ENCODE results near the gene XPA. TPM values are rescaled to one million over a fixed set of nuclear protein-coding genes. Genes with fewer than 3 reads are reported as not detected.
"Not testable (repeated sequence)": the region's sequence is repeated elsewhere in the genome, so short reads cannot be mapped to it uniquely, and the experiment has no call there.

Gene XPA
- polyA plus RNA-seq, 2 of the 4 experiments (the other 2 are of a cell fraction), result 8.0 to 14.0 TPM

GRCh38 chr9:97703437-97704344 lies 6.6 kb upstream of the XPA start:
- ChIA-PET CTCF (interaction anchor here (0.6 to 11.8 kb wide), 5 partner anchors 12 to 220 kb away, joined by 3 to 98 read pairs (median 3); no protein-coding TSS in a partner anchor), POLR2A (interaction anchor here (2.6 kb wide), 1 partner anchor 219 kb away, joined by 14 read pairs; the partner anchor contains the start of gene TRMO)
- no peaks in the 10 kb centered on the region for H3K9me3 ChIP-seq
- peak overlapping the region; percentile 63 for H3K4me2 ChIP-seq
- peak; percentile 50 to 70 for DNase-seq (ENCODE audit: low read depth in 1 of 2, low spot score in 1 of 2)
- TF ChIP-seq TFCP2L1 (CRISPR knock-in tag; IDR thresholded peaks at IDR 0.05), result no peak
- TF ChIP-seq FOSL2 (IDR thresholded peaks at IDR 0.05), result peak; percentile 53
- peak; percentile 73 for TF ChIP-seq FOSL2 (CRISPR knock-in tag; IDR thresholded peaks at IDR 0.05)
- no peak for TF ChIP-seq HOXB5 (CRISPR knock-in tag; IDR thresholded peaks at IDR 0.05)
- no peak for TF ChIP-seq PBX3 (IDR thresholded peaks at IDR 0.05)
- no peak for TF ChIP-seq HES2 (IDR thresholded peaks at IDR 0.05)
- TF ChIP-seq E2F6 (IDR thresholded peaks at IDR 0.05; ENCODE audit: borderline replicate concordance, low read depth), result no peak; the same call in 1 of the 2 replicates
- TF ChIP-seq ZSCAN20 (CRISPR knock-in tag; IDR thresholded peaks at IDR 0.05), result no peak
- no peak for TF ChIP-seq CEBPB (IDR thresholded peaks at IDR 0.05)
- no peak for TF ChIP-seq EHMT2 (IDR thresholded peaks at IDR 0.05; ENCODE audit: low read depth)
- no peak for TF ChIP-seq MAZ (IDR thresholded peaks at IDR 0.05; ENCODE audit: borderline replicate concordance, low read depth, low read length)
- TF ChIP-seq POLR2A (IDR thresholded peaks at IDR 0.05; ENCODE audit: low read length), result no peak
- TF ChIP-seq RFX5 (IDR thresholded peaks at IDR 0.05), result no peak
- TF ChIP-seq EHF (CRISPR knock-in tag; IDR thresholded peaks at IDR 0.05), result no peak
- no peak for TF ChIP-seq ZC3H11A (IDR thresholded peaks at IDR 0.05)
- TF ChIP-seq RNF2 (IDR thresholded peaks at IDR 0.05; ENCODE audit: borderline replicate concordance, low read depth), result no peak
- no peak for TF ChIP-seq PHF8 (IDR thresholded peaks at IDR 0.05; ENCODE audit: borderline replicate concordance, low read depth)
- TF ChIP-seq MAX (IDR thresholded peaks at IDR 0.05), result peak; percentile 36; the same call in 1 of the 2 replicates
- no peak for TF ChIP-seq RARB (CRISPR knock-in tag; IDR thresholded peaks at IDR 0.05)
- peak; percentile 40; the same call in 1 of the 2 replicates for TF ChIP-seq JUNB (IDR thresholded peaks at IDR 0.05)
- no peak for TF ChIP-seq ZFP36 (IDR thresholded peaks at IDR 0.05; ENCODE audit: borderline replicate concordance, partially characterized antibody)
- no peak for TF ChIP-seq POLR2AphosphoS2 (conservative IDR thresholded peaks at IDR 0.05; ENCODE audit: low read length)
- TF ChIP-seq ATOH8 (CRISPR knock-in tag; IDR thresholded peaks at IDR 0.05; ENCODE audit: low read depth), result no peak
- no peak for TF ChIP-seq HEYL (CRISPR knock-in tag; IDR thresholded peaks at IDR 0.05)
- no peak for TF ChIP-seq FOXS1 (CRISPR knock-in tag; IDR thresholded peaks at IDR 0.05)
- TF ChIP-seq HDAC2 (IDR thresholded peaks at IDR 0.05), result no peak
- 0 out of 2 replicates have a peak, but pooled peaks have one; percentile 9 for TF ChIP-seq GATA3 (IDR thresholded peaks at IDR 0.05; ENCODE audit: borderline replicate concordance)
- TF ChIP-seq JUN (IDR thresholded peaks at IDR 0.05), result peak in 1 of 2 experiments; percentile 48; a peak in 1 of 5 replicates
- TF ChIP-seq SREBF2 (IDR thresholded peaks at IDR 0.05), result no peak
- no peak for TF ChIP-seq TP53 (CRISPR knock-in tag; IDR thresholded peaks at IDR 0.05)
- no peak for TF ChIP-seq USF2 (IDR thresholded peaks at IDR 0.05)
- TF ChIP-seq SMC3 (IDR thresholded peaks at IDR 0.05), result no peak
- TF ChIP-seq CBX2 (IDR thresholded peaks at IDR 0.05; ENCODE audit: borderline replicate concordance, low read depth), result no peak
- TF ChIP-seq MYC (IDR thresholded peaks at IDR 0.05; ENCODE audit: borderline replicate concordance, low read length), result no peak
- no peak for TF ChIP-seq BCL3 (IDR thresholded peaks at IDR 0.05)
- TF ChIP-seq CHD2 (IDR thresholded peaks at IDR 0.05; ENCODE audit: low read length, partially characterized antibody), result no peak
- 14% methylated on average over 11 of the region's 11 CpGs for WGBS (ENCODE audit: missing lambda C conversion rate)
- H3K4me1 ChIP-seq, result peaks cover 24% of the 10 kb centered on the region
- peak; percentile 88 to 91 for ATAC-seq
- FAIRE-seq, result no peak
- peak overlapping the region; percentile 55 to 82 for H3K27ac ChIP-seq
- H3K4me3 ChIP-seq, result no peak overlapping the region

GRCh38 chr9:97699824-97700223 lies 2.7 kb upstream of the XPA start:
- POLR2A ChIA-PET; FAIRE-seq; DNase-seq (ENCODE audit: low read depth in 1 of 2, low spot score in 1 of 2); H3K4me2 ChIP-seq; ATAC-seq; H3K9me3 ChIP-seq; H3K27ac ChIP-seq; H3K4me3 ChIP-seq: not testable (repeated sequence)
- CTCF ChIA-PET, result interaction anchor here (0.6 to 11.8 kb wide), 3 partner anchors 26 to 223 kb away, joined by 3 to 98 read pairs (median 5); no protein-coding TSS in a partner anchor
- WGBS (ENCODE audit: missing lambda C conversion rate), result 85% methylated on average over 3 of the region's 3 CpGs
- H3K4me1 ChIP-seq, result peaks cover 41% of the 10 kb centered on the region
